Osteoblast (primary cell): ENCODE data around the gene MAPK8. TPM values are rescaled to one million over a fixed set of nuclear protein-coding genes. Genes with fewer than 3 reads are reported as not detected.
"Not testable (repeated sequence)": the region's sequence is repeated elsewhere in the genome, so short reads cannot be mapped to it uniquely, and the experiment has no call there.

Experiments used
- DNase-seq: peaks from one replicate; pipeline ENCODE4 v3.0.0; 2011; ENCODE audit warnings: low spot score, mixed read lengths; ENCODE audit not compliant: insufficient read length; ENCODE audit errors: missing footprints
- H2AFZ ChIP-seq: 2 replicates; pipeline ENCODE4 v1.6.0; 2011; ENCODE audit warnings: mild to moderate bottlenecking, low read length
- H3K27ac ChIP-seq: 2 replicates; pipeline ENCODE4 v1.5.1; 2011; ENCODE audit warnings: mild to moderate bottlenecking, low read depth, low read length, moderate library complexity
- H3K27me3 ChIP-seq: 2 replicates; pipeline ENCODE4 v1.6.0; 2012; ENCODE audit warnings: mild to moderate bottlenecking, control low read depth, inconsistent platforms, low read length, moderate library complexity; ENCODE audit not compliant: insufficient read depth
- H3K36me3 ChIP-seq: 2 replicates; pipeline ENCODE4 v1.5.1; 2011; ENCODE audit warnings: mild to moderate bottlenecking, low read length, control low read depth, moderate library complexity; ENCODE audit not compliant: insufficient read depth
- H3K4me1 ChIP-seq: 2 replicates; pipeline ENCODE4 v1.5.1; 2011; ENCODE audit warnings: mild to moderate bottlenecking, low read length, control low read depth, moderate library complexity; ENCODE audit not compliant: insufficient read depth
- H3K4me2 ChIP-seq: 2 replicates; pipeline ENCODE4 v1.6.0; 2011; ENCODE audit warnings: mild to moderate bottlenecking, low read length; ENCODE audit not compliant: insufficient read depth
- H3K4me3 ChIP-seq: fragments of 200-600 bp; sonication (generic); 3 replicates; pipeline ENCODE4 v1.5.1; 2012; ENCODE audit warnings: mild to moderate bottlenecking, low read length, inconsistent platforms; ENCODE audit not compliant: insufficient read depth
- H3K79me2 ChIP-seq: 2 replicates; pipeline ENCODE4 v1.6.0; 2012; ENCODE audit warnings: mild to moderate bottlenecking, low read length, control low read depth, inconsistent platforms; ENCODE audit not compliant: insufficient read depth
- H3K9me3 ChIP-seq: 2 replicates; pipeline ENCODE4 v1.5.1; 2011; ENCODE audit warnings: low read depth, low read length, control low read depth
- H4K20me1 ChIP-seq: 2 replicates; pipeline ENCODE4 v1.6.0; 2012; ENCODE audit warnings: mild to moderate bottlenecking, low read length, control low read depth; ENCODE audit not compliant: insufficient read depth
- total RNA-seq: library from RNA; depleted of rRNA; stranded (reverse); fragments of >200 nt; gene quantifications from 2 replicates; pipeline ENCODE4 v1.2.3, GENCODE V29; 2012
- TF ChIP-seq, protein P1 (sequence below): IDR thresholded peaks from 2 replicates; pipeline ENCODE4 v1.5.1; 2011; ENCODE audit warnings: mild to moderate bottlenecking, low read depth, low read length, moderate library complexity; ENCODE audit errors: extremely low read depth

Gene MAPK8
- total RNA-seq, 1 donor = 55.7 TPM

DNA sequence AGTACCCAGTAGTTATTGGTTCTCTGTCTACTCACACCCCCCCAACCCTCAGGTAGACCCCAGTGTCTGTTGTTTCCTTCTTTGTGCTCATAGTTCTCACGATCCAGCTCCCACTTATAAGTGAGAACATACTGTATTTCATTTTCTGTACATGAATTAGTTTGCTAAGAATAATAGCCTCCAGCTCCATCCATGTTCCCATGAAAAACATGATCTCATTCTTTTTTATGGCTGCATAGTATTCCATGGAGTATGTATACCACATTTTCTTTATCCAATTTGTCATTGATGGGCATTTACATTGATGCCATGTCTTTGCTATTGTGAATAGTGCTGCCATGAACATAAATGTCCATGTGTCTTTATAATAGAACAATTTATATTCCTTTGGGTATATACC, 29.4 kb upstream of the MAPK8 start:
- Histone ChIP-seq H2AFZ (no peak overlapping the region), H3K4me1 (no peaks in the 10 kb centered on the region), H3K79me2 (no peaks in the 10 kb centered on the region), H3K9me3 (no peaks in the 10 kb centered on the region), H3K27me3 (peaks cover 3% of the 10 kb centered on the region), H3K4me2 (no peak overlapping the region), H3K27ac (no peak overlapping the region), H3K36me3 (no peaks in the 10 kb centered on the region), H4K20me1 (no peaks in the 10 kb centered on the region), H3K4me3 (no peak overlapping the region)
- DNase-seq = no peak
- TF ChIP-seq, protein P1, sequence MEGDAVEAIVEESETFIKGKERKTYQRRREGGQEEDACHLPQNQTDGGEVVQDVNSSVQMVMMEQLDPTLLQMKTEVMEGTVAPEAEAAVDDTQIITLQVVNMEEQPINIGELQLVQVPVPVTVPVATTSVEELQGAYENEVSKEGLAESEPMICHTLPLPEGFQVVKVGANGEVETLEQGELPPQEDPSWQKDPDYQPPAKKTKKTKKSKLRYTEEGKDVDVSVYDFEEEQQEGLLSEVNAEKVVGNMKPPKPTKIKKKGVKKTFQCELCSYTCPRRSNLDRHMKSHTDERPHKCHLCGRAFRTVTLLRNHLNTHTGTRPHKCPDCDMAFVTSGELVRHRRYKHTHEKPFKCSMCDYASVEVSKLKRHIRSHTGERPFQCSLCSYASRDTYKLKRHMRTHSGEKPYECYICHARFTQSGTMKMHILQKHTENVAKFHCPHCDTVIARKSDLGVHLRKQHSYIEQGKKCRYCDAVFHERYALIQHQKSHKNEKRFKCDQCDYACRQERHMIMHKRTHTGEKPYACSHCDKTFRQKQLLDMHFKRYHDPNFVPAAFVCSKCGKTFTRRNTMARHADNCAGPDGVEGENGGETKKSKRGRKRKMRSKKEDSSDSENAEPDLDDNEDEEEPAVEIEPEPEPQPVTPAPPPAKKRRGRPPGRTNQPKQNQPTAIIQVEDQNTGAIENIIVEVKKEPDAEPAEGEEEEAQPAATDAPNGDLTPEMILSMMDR = no peak

DNA sequence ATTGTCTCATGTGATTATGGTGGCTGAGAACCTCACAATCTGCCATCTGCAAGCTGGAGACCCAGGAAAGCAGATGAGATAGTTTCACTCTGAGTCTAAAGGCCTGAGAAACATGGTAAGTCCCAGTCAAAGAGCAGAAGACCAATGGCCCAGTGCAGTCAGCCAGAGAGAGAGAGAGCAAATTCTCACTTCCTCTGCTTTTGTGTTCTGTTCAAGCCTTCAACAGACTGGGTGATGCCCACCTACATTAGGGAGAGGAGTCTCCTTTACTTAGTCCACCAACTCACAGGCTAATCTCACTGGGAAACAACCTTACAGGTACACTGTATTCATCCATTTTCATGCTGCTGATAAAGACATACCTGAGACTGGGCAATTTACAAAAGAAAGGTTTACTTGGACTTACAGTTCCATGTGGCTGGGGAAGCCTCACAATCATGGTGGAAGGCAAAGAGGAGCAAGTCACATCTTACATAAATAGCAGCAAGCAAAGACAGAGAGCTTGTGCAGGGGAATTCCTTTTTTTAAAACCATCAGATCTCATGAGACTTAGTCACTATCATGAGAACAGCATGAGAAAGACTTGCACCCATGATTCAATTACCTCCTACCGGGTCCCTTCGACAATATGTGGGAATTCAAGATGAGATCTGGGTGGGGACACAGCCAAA, 27.3 kb upstream of the MAPK8 start:
- H4K20me1 ChIP-seq = no peaks in the 10 kb centered on the region
- peaks cover 3% of the 10 kb centered on the region for H3K27me3 ChIP-seq
- DNase-seq = no peak
- H3K79me2 ChIP-seq = no peaks in the 10 kb centered on the region
- H2AFZ ChIP-seq = no peak overlapping the region
- no peak overlapping the region for H3K4me3 ChIP-seq
- H3K9me3 ChIP-seq = peaks cover 2% of the 10 kb centered on the region
- no peaks in the 10 kb centered on the region for H3K4me1 ChIP-seq
- TF ChIP-seq, protein P1 = no peak
- H3K4me2 ChIP-seq = no peak overlapping the region
- no peak overlapping the region for H3K27ac ChIP-seq
- H3K36me3 ChIP-seq = no peaks in the 10 kb centered on the region

DNA sequence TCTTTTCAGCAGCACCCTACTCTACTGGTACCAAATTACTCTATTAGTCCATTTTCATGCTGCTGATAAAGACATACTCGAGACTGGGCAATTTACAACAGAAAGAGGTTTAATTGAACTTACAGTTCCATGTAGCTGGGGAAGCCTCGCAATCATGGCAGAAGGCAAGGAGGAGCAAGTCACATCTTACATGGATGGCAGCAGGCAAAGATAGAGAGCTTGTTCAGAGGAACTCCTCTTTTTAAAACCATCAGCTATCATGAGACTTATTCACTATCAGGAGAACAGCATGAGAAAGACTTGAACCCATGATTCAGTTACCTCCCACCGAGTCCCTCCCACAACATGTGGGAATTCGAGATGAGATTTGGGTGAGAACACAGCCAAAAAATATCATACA, 24.8 kb upstream of the MAPK8 start:
- H3K4me3 ChIP-seq, H3K27ac ChIP-seq, H4K20me1 ChIP-seq, H3K4me2 ChIP-seq, H2AFZ ChIP-seq, H3K79me2 ChIP-seq, H3K9me3 ChIP-seq, H3K36me3 ChIP-seq, H3K4me1 ChIP-seq, DNase-seq: not testable (repeated sequence)
- H3K27me3 ChIP-seq = peaks cover 14% of the 10 kb centered on the region

DNA sequence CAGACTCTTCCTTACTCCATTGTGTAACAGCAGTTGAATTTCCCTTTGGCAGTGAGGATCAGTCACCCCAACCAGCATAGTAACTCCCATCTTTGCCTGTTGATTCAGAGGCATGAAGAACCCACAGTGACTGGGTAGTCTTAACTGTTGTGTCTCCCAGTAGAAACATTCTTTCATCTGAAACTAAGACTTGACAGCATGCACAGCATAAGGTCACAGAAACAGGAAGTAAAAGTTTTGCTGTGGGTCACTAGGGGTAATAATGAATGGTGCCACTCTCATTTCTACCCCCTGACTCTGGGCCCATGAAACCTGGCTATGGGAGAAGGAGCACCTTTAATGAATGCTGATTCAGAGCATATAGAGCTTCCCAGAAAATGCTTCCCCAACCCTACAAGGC, 23.6 kb upstream of the MAPK8 start:
- TF ChIP-seq, protein P1 = no peak
- H3K4me3 ChIP-seq = no peak overlapping the region
- H3K9me3 ChIP-seq = peaks cover 2% of the 10 kb centered on the region
- no peak overlapping the region for H2AFZ ChIP-seq
- no peak overlapping the region for H3K27ac ChIP-seq
- no peaks in the 10 kb centered on the region for H3K4me1 ChIP-seq
- H3K27me3 ChIP-seq = peaks cover 16% of the 10 kb centered on the region
- no peaks in the 10 kb centered on the region for H3K36me3 ChIP-seq
- no peak overlapping the region for H3K4me2 ChIP-seq
- H3K79me2 ChIP-seq = no peaks in the 10 kb centered on the region
- no peaks in the 10 kb centered on the region for H4K20me1 ChIP-seq
- no peak for DNase-seq
